RCC 7860 (cell line): ENCODE measurements around the gene NOLC1.

Experiments
- DNase-seq: peaks from one replicate; pipeline ENCODE4 v3.0.0-alpha.2; 2015; ENCODE audit warnings: low spot score
- FAIRE-seq: peaks from 2 replicates; lab custom pipeline; 2012; peaks lifted over from hg19 to GRCh38; lab: Jason Lieb, UNC

The NOLC1 gene

GRCh38 chr10:102200751-102201640 is 48.8 kb downstream of the NOLC1 start:
- DNase-seq, result no peak
- no peak for FAIRE-seq

- DNase-seq (no peak), FAIRE-seq (no peak)
Measured at GRCh38 chr10:102202386-102202785, 50.2 kb downstream of the NOLC1 start.

GRCh38 chr10:102208311-102209035 is 56.3 kb downstream of the NOLC1 start:
- DNase-seq, result no peak
- no peak for FAIRE-seq

GRCh38 chr10:102211615-102212299 is 59.6 kb downstream of the NOLC1 start:
- DNase-seq (no peak), FAIRE-seq (no peak)
